Stimulated activated CD4-positive, alpha-beta T cell treated with anti-CD3 and anti-CD28 coated beads, Interleukin-2, amount 100 ng/mL, for 48 hours (primary cell): Measurements from ENCODE around the gene AGAP1.

Experiments
- DNase-seq, 2 donors: peaks; one replicate each; pipeline ENCODE4 v3.0.0-alpha.2; 2020

The AGAP1 gene

GRCh38 chr2:235903782-235904584, 410.1 kb downstream of the AGAP1 start:
- no peak for DNase-seq

- no peak for DNase-seq
Measured at GRCh38 chr2:235904585-235904931, 410.7 kb downstream of the AGAP1 start.

DNA sequence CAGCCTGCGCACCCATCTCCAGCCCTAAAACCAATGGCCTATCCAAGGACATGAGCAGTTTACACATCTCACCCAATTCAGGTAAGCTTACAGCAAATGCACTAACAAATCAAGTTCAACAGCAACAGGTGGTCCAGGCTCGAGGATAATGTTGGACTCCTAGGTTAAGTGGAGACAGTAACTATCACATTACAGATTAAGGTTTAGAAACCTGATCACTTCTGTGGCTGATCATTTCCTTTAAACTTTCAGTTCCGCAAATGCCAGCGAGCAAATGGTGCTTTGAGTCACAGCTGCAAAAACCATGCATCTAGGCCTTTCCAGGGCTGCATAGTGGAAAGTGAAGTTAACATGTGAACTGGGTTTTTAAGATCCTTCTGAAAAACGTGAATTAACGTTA, 415.0 kb downstream of the AGAP1 start:
- DNase-seq = no peak

- DNase-seq = no peak
Measured at GRCh38 chr2:235909358-235909757, 415.5 kb downstream of the AGAP1 start.

GRCh38 chr2:235910067-235910466, 416.2 kb downstream of the AGAP1 start:
- DNase-seq = no peak

- DNase-seq = no peak
Measured at GRCh38 chr2:235911125-235911524, 417.3 kb downstream of the AGAP1 start.

- no peak for DNase-seq
Measured at GRCh38 chr2:235911633-235912233, 417.9 kb downstream of the AGAP1 start.

DNA sequence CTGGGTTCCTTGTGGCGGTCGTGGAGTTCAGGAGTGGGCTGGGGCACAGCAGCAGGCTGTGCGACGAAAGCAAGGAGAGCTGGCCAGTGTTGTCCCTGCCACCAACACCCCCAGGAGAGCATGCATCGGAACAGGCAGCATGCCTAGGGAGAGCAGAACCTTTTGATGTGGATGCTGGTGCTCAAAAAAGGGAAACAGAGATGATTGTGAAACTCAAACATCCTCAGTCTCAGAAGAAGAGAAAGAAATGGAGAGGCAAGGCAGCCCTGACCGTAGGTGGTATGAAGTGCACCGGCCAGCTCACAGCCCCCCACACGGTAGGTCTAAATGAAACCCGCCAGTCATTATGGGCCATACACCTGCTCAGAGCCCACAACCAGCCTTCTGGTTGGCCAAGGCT, 420.9 kb downstream of the AGAP1 start:
- no peak for DNase-seq

DNA sequence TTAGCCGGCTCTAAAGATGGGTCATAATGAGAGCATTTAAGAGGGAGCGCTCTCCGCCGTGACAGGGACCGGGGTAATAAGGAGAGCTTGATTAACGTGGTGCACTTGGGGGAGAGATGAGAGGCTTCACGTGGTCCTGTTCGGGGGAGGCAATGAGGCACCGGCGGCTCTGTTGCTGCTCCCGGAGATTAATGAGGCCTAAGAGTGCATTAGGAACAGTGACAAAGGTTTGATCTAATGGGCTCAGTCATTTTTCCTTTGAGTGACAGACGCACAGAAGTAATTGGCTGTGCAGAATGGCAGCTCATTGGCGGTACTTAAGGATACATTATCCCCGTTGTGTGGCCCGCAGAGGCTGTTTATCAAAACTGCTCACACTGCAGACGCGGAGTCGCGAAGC, 423.7 kb downstream of the AGAP1 start:
- no peak for DNase-seq

- no peak for DNase-seq
Measured at GRCh38 chr2:235918876-235919275, 425.0 kb downstream of the AGAP1 start.

- DNase-seq = no peak
Measured at GRCh38 chr2:235920216-235920865, 426.5 kb downstream of the AGAP1 start.

DNA sequence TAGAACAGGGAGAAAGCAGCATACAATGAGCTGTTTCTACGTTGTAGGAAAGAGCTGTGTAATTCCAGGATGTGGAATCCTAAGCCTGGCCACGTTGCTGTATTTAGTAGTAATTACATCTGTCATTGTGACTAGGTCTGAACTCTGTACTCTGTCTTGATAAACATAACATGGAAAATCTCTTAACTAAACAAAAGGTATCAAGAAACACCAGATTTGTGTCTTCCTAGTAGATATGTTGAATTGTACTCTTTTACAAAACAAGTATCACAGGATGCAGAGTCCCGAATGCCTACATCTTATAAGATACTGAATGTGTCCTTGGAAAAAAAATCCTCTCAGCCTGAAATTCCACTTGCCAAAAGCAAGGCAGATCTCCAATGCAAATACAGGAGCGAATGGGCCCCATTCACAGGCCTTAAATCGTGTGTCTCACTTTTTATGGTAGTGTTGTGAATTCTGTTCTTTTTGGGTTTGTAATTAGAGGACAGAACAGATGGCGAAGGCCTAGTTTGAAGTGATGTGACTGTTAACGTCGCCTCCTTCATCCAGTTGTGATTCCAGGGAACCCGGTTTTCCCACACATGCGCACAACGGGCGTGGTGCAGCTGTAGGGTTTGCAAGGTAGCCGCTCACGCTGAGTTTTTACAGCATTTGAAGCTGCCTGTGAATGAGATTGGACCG, 427.8 kb downstream of the AGAP1 start:
- no peak for DNase-seq

- no peak for DNase-seq
Measured at GRCh38 chr2:235922839-235923238, 429.0 kb downstream of the AGAP1 start.

GRCh38 chr2:235923859-235924674, 430.2 kb downstream of the AGAP1 start:
- DNase-seq = no peak

- DNase-seq = no peak
Measured at GRCh38 chr2:235924675-235925063, 430.8 kb downstream of the AGAP1 start.

DNA sequence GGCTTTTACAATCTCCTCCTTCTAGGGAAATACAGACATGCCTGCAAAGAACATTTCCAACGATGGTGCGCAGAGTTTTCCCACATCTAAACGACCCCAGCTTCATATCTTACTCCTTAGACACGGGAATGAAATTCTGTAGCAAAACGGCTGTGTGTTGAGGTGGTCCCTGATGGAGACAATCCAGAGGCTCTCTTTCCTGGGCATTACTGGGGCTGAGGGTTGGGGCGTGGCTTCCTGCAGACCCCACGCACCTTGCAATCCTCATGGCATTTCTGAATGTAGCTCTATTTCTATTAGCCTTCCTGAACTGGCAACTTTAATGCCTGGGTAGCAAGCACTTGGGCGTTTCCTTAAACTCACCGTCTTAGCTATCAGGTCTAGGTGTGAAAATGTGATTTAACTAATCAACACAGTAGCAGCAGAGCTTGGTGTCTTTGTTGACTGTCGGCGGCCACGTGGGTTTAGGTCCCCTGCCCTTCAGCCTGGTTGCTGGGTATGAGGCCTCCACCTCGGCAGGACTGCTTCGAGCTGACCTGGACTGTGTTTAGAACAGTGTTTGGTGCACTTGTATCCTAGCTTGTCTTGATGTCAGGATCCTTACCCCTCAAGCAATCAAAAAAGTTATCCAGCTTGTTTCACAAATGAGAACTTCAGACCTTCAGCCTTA, 431.5 kb downstream of the AGAP1 start:
- no peak for DNase-seq

DNA sequence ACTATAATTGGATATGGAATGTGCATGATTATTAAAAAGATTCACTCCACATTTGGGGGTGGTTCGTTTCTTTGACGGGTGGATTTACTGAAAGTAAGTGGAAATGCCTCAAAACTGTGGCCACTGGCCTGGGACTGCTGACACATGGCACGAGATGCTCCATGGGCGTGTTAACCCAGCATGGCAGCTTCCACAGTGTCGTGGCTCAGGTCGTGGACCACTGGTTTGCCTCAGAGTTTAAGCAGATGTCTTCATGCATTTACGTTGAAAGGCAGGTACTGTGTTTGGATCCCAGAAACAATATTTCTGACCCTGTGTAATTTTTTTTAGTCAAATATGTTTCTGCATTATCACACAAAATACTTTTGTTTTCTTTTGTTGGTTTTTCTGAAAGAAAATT, 432.4 kb downstream of the AGAP1 start:
- DNase-seq = no peak

DNA sequence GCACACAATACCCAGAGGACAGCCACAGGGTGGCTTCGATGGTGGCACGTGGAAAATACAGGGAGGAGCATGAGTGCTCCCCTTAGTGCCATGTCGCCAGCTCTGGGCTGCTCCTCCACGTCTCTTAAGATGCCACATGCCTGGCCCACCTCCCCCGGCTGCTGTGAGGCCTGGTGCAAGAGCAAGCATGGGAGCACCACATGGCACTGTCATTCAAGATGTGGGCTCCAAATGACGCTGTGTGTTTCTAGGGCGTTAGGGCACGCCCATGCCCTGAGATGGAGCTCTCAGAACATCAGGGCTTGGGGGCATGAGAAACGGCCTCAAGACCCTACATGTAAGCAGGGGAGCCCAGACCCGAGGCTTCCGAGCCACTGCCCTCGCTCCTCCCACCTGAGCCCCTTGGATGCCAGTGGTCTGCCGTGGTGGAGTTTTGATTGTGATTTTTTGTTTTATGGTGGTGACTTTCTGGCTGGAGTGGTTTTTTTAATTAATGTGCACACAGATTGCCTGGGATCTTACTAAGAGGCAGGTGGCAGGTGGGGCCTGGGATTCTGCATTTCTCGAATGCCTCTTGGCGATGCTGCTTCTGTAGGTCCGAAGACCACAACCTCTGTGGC, 435.0 kb downstream of the AGAP1 start:
- DNase-seq = no peak

DNA sequence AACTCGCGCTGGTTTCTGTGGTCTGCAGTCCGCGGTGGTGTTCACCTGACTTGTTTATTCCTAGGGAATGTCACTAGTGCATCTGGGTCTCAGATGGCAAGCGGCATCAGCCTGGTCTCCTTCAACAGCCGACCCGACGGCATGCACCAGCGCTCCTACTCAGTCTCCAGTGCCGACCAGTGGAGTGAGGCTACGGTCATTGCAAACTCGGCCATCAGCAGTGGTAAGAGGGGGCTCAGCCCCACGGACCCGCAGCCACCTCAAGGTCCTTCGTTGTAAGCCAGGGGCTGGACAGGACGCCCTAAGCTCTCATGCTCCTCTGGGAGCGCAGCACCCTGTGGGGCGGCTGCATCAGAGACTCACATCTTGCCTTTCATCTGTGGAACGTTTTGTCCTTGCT, 436.9 kb downstream of the AGAP1 start:
- no peak for DNase-seq

GRCh38 chr2:235931676-235932075, 437.8 kb downstream of the AGAP1 start:
- DNase-seq = no peak

DNA sequence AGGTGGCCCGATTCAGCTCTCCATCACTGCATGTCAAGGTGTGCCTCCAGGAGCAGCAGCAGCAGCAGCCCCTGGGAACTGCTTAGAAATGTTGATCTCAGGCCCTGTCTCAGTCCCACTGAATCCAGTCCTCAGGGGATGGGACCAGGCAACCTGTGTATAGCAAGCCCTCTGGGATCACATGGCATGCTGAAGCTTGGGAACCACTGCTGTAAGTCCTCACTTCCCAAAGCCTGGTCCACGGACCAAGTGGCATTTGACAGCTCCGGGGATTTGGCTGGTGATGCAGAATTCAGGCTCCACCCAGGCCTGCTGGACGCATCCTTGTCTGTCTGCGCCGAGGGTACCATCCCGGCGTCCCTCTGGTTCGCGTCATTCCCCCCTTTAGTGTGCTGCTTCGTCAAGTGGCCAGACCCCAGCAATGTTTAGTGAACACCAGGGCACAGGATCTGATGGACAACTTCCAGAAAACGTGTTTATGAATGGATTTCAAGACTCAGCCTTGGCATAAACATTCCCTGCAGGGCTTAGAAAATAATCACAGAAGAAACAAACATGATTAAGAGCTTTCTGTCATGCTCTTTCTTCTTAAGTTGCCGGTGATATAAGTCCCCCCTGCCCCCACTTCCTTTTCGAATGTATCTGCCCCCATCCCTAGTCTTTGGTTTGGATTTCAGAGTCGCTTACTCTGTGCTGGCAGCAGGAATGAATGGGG, 440.4 kb downstream of the AGAP1 start:
- no peak for DNase-seq
